Naive thymus-derived CD8-positive, alpha-beta T cell (primary cell): ENCODE data around the gene PANK4. TPM values are rescaled to one million over a fixed set of nuclear protein-coding genes. Genes with fewer than 3 reads are reported as not detected.
A peak's percentile ranks its signal among the peaks of the same experiment; 100 is the strongest.
"Not testable (repeated sequence)": the region's sequence is repeated elsewhere in the genome, so short reads cannot be mapped to it uniquely, and the experiment has no call there.

Experiments
- ATAC-seq, 2 donors: fragments of 150-1000 bp; cut with Tn5 transposase in 1 of 2; sonication (Bioruptor Pico), chemical (Tn5 transposase) in 1 of 2; 1 replicate in 1 of 2; 2 replicates in 1 of 2; pipeline ENCODE4 v1.10.0; 2021; ENCODE audit warnings: mild to moderate bottlenecking in 2 of 2, moderate library complexity in 2 of 2
- POLR2A ChIA-PET: fragments of 350-600 bp; sonication (Branson Sonifier 250); formaldehyde crosslinking; loops from one replicate; lab custom pipeline; 2021; ENCODE audit warnings: antibody characterized with exemption; lab: Charles Lee
- DNase-seq, 10 donors: peaks; one replicate each; pipeline versions ENCODE4 v3.0.0 to v3.0.0-alpha.2; 2020 to 2022
- H3K27ac Mint-ChIP-seq, 10 donors: one replicate each; pipeline ENCODE4 v1.8.0; 2020 to 2022; ENCODE audit warnings: mild to moderate bottlenecking in 10 of 10, mixed read lengths in 10 of 10, moderate library complexity in 4 of 10, inconsistent platforms in 1 of 10
- H3K27me3 Mint-ChIP-seq, 5 donors: one replicate each; pipeline ENCODE4 v1.8.0; 2021 to 2022; ENCODE audit warnings: mixed read lengths in 5 of 5
- H3K36me3 Mint-ChIP-seq, 3 donors: one replicate each; pipeline ENCODE4 v1.8.0; 2020 to 2022; ENCODE audit warnings: mixed read lengths in 3 of 3, mild to moderate bottlenecking in 2 of 3, inconsistent platforms in 1 of 3
- H3K4me1 Mint-ChIP-seq, 4 donors: one replicate each; pipeline ENCODE4 v1.8.0; 2021 to 2022; ENCODE audit warnings: mixed read lengths in 4 of 4
- H3K4me3 Mint-ChIP-seq, 10 donors: one replicate each; pipeline ENCODE4 v1.8.0; 2020 to 2022; ENCODE audit warnings: mild to moderate bottlenecking in 10 of 10, mixed read lengths in 10 of 10, moderate library complexity in 6 of 10, inconsistent platforms in 1 of 10
- H3K9me3 Mint-ChIP-seq, 9 donors: one replicate each; pipeline ENCODE4 v1.8.0; 2020 to 2022; ENCODE audit warnings: mixed read lengths in 9 of 9, mild to moderate bottlenecking in 3 of 9, inconsistent platforms in 1 of 9, moderate library complexity in 1 of 9
- polyA plus RNA-seq, 3 donors: library from polyadenylated mRNA; unstranded; fragments of 300-500 nt; fragmentation: Illumina TruSeq; gene quantifications; one replicate each; pipeline ENCODE4 v1.2.3, GENCODE V29; 2021
- total RNA-seq, 8 experiments: library from RNA in 2 of 8; stranded (reverse) in 2 of 8; gene quantifications; one replicate each; pipeline ENCODE4 v1.2.3 and lab custom pipeline; 2021 to 2026

PANK4 gene
- total RNA-seq (100 to 1,000 TPM; 149 to 155 TPM), polyA plus RNA-seq (10 to 100 TPM in 2 of 3 donors, 1 to 10 TPM in 1; 9.0 to 31.7 (median 13.4) TPM), total RNA-seq (lab: John Stamatoyannopoulos, UW) (44.3 to 101 (median 55.7) reads per million in 6 experiments)

DNA sequence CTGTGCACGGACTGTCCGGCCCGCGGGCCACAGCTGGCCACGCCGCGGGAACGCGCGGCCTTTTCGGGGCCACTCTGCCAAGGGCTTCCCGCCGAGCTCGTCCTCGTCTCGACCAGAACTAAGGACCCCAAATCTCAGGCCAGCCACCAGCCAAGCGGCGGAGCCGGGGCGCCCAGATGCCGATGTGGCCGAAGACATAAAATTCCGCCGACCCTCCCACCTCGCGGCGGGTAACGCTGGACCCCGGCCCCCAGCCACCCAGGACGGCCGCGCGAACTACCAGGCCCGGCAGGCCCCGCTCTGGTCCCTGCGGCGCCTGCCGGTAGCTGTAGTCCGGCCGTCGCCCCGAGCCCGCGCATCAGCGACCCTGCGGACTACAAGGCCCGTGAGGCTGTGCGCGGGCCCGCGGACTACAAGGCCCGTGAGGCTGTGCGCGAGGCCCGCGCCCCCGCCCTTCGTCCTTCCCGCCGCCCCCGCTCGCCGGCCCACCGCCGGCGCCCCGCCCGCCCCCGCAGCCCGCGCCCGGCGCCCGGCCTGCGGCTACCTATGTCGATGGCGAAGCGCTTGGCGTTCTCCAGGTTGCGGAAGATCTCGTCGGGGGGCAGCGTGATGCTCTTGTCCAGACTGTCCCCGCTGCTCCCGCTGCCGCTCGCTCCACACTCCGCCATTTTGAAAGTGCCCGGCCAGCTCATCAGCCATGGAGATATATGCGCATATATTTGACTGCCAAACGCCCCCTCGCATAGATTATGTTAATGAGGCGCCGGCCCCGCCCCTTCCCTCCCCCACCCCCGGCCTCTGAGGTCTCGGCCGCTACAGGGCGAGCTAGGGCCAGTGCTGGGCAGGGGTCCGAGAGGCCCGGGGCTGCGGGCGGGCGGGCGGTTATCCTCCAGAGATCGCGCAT, at the start of gene PANK4:
TSS of gene PANK4 (minus strand) at position 677 of the 904 bp plus-strand sequence. CDS start at position 668, 9 bp downstream.
- DNase-seq (peak; percentile 79 to 91 (median 88)), ATAC-seq (peak; percentile 77 to 85)
- peaks cover 0 to 15% (median under 1%) of the 10 kb centered on the region in 3 donors for H3K36me3 Mint-ChIP-seq
- POLR2A ChIA-PET = interaction anchor here (0.8 to 15.0 kb wide), 19 partner anchors 8 to 331 kb away, joined by 3 to 528 read pairs (median 6); partner anchors contain the start of genes FAAP20, MORN1, PEX10 and PRXL2B
- peak within 1 kb of the TSS; percentile 88 to 99 (median 92) for H3K4me3 Mint-ChIP-seq
- no peaks in the 10 kb centered on the region for H3K9me3 Mint-ChIP-seq
- peaks cover 32 to 58% (median 49%) of the 10 kb centered on the region in 4 donors for H3K4me1 Mint-ChIP-seq
- H3K27ac Mint-ChIP-seq = peak within 1 kb of the TSS; percentile 79 to 99 (median 96)
- H3K27me3 Mint-ChIP-seq = peaks cover 0 to 6% (median 3%) of the 10 kb centered on the region in 5 donors

DNA sequence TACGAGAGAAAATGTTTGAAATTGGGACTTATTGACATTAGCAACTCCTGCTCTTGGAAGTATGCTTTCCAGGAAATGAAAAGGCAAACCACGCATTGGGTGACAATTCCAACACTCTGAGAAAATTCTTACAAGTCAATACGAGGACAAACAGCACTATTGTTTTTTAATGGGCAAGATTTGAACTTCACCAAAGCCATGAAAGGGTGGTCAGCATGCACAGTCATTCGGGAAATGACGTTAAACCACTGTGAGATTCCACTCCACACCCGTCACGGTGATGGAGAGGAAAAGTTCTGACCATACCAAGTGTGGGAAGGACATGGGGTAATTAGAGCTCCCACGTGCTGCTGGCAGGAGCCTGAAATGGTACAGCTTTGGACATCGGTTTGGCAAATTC, 48.0 kb upstream of the PANK4 start:
- POLR2A ChIA-PET = interaction anchor here (0.6 to 5.7 kb wide), 5 partner anchors 11 to 46 kb away, joined by 3 to 38 read pairs (median 7); partner anchors contain the start of genes PRXL2B and TNFRSF14
- peaks cover 9 to 47% (median 38%) of the 10 kb centered on the region in 4 donors for H3K4me1 Mint-ChIP-seq
- H3K36me3 Mint-ChIP-seq = peaks cover 0 to 16% (median 0%) of the 10 kb centered on the region in 3 donors
- no peaks in the 10 kb centered on the region for H3K27me3 Mint-ChIP-seq
- DNase-seq = no peak
- H3K4me3 Mint-ChIP-seq = no peak overlapping the region
- H3K27ac Mint-ChIP-seq = peak overlapping the region in 2 of 10 donors; percentile 9 to 18
- peaks cover 0 to 14% (median 5%) of the 10 kb centered on the region in 9 donors for H3K9me3 Mint-ChIP-seq
- ATAC-seq = no peak

DNA sequence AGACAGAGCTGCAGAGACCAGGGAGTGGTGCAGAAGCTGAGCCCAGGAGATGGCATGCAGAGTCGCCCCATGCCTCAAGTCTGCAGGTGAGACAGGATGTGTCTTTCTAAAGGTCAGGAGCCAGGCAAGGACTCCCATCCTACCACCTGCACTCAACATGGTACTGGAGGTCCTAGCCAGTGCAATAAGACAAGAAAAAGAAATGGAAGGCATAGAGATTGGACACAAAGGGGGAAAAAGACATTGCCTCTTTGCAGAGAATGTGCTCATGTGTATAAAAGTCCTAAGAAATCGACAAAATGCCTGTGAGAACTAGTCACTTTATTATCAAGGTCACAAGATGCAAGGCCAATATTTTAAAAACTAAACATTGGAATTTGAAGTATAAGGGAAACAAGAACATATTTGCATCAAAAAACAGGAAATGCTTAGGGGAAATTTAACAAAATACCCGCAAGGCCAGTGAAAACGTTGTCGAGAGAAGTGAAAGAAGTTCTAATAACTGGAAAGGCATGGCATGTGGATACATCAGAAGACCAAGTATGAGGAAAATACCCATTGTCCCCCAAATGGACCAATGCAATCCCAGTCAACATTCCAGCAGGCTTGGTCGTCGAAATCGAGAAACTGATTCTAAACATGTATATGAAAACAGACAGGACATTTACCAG, 47.0 kb upstream of the PANK4 start:
- Mint-ChIP-seq H3K4me3 (peak overlapping the region in 1 of 10 donors; percentile 24), H3K9me3 (peaks cover 0 to 14% (median 5%) of the 10 kb centered on the region in 9 donors), H3K36me3 (peaks cover 0 to 16% (median 0%) of the 10 kb centered on the region in 3 donors), H3K4me1 (peaks cover 2 to 39% (median 30%) of the 10 kb centered on the region in 4 donors), H3K27me3 (no peaks in the 10 kb centered on the region), H3K27ac (peak overlapping the region in 4 of 10 donors; percentile 11 to 74 (median 22))
- ATAC-seq (no peak), DNase-seq (no peak)
- POLR2A ChIA-PET = interaction anchor here (1.2 to 5.7 kb wide), 5 partner anchors 11 to 47 kb away, joined by 3 to 38 read pairs (median 7); partner anchors contain the start of genes PRXL2B and TNFRSF14

DNA sequence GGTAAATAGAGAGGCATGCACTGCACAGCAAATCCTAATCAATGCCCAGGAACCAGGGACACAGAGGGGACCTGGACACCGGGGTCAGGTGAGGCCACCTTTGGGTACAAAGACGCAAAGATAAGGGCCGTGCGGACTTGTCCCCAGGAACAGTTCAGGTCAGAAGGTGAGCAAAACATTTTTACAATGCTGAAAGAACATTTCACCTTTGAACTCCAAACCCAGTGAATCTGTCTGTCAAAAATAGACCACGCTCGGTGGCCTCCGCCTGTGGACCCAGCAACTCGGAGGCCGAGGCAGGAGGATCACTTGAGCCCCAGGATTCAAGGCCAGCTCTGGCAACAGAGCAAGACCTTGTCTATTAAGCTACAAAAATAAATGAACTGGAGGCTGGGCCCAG, 45.0 kb upstream of the PANK4 start:
- peak overlapping the region in 1 of 10 donors; percentile 47 for H3K27ac Mint-ChIP-seq
- POLR2A ChIA-PET = interaction anchor here (0.9 to 5.7 kb wide), 4 partner anchors 10 to 14 kb away, joined by 3 to 38 read pairs (median 4); partner anchors contain the start of gene PRXL2B

DNA sequence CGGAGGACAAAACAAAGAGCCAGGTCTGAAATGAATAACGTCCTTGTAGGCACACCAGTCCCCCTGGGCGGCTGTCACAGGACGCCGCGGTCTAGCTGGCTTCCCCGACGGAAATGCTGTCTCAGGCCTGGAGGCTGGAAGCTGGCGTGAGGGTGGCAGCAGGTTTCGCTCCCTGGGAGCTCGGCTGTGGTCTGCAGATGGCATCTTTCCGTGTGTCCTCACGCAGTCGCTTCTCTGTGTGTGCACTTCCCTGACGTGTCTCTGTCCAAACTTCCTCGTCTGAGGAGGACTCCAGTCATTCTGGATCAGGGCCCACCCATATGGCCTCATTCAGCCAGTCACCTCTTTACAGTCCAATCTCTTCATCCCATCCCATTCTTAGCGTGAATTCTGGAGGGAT, 43.9 kb upstream of the PANK4 start:
- peaks cover 0 to 16% (median 0%) of the 10 kb centered on the region in 3 donors for H3K36me3 Mint-ChIP-seq

More for the DNA sequence above, 45.0 kb upstream of the PANK4 start:
- H3K9me3 Mint-ChIP-seq = peaks cover 0 to 14% (median 5%) of the 10 kb centered on the region in 9 donors
- ATAC-seq = no peak
- H3K4me3 Mint-ChIP-seq = no peak overlapping the region
- no peaks in the 10 kb centered on the region for H3K27me3 Mint-ChIP-seq
- DNase-seq = no peak
- peaks cover 0 to 16% (median 0%) of the 10 kb centered on the region in 3 donors for H3K36me3 Mint-ChIP-seq
- H3K4me1 Mint-ChIP-seq = peaks cover 2 to 26% (median 18%) of the 10 kb centered on the region in 4 donors

DNA sequence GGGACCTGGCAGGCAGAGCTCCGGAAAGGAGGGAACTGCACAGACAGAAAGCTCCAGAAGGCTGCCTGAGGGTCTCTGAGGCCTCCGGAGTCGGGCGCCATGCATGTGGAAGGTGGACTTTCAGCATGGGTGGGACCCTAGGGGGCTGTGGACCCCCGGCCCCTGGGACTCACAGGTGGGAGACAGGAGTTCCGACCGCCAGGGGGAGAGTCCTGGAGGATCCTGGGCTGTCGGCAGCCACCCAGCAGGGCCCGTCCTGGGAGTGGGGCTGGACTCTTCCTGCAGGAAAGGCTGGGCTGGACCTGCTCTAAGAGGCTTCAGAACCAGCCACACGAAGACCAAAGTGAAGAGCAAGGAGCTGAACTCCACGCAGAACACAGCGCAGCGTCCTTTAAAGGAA, 43.3 kb upstream of the PANK4 start:
- not testable (repeated sequence) for DNase-seq, ATAC-seq, H3K27me3 Mint-ChIP-seq, H3K4me3 Mint-ChIP-seq
- Mint-ChIP-seq H3K9me3 (peaks cover 0 to 14% (median 5%) of the 10 kb centered on the region in 9 donors), H3K4me1 (peaks cover 7 to 22% (median 11%) of the 10 kb centered on the region in 4 donors), H3K27ac (peak overlapping the region in 1 of 10 donors; percentile 7), H3K36me3 (peaks cover 0 to 16% (median 0%) of the 10 kb centered on the region in 3 donors)
- POLR2A ChIA-PET = interaction anchor here (5.7 kb wide), 1 partner anchor 16 kb away, joined by 38 read pairs; the partner anchor contains the start of gene PRXL2B

More for the DNA sequence above, 43.9 kb upstream of the PANK4 start:
- peak overlapping the region in 5 of 10 donors; percentile 9 to 47 (median 34) for H3K27ac Mint-ChIP-seq
- ATAC-seq (no peak), DNase-seq (no peak)
- H3K27me3 Mint-ChIP-seq = no peaks in the 10 kb centered on the region
- H3K9me3 Mint-ChIP-seq = peaks cover 0 to 14% (median 5%) of the 10 kb centered on the region in 9 donors
- H3K4me3 Mint-ChIP-seq = no peak overlapping the region
- peaks cover 2 to 24% (median 10%) of the 10 kb centered on the region in 4 donors for H3K4me1 Mint-ChIP-seq
- POLR2A ChIA-PET = interaction anchor here (5.7 kb wide), 1 partner anchor 15 kb away, joined by 38 read pairs; the partner anchor contains the start of gene PRXL2B

DNA sequence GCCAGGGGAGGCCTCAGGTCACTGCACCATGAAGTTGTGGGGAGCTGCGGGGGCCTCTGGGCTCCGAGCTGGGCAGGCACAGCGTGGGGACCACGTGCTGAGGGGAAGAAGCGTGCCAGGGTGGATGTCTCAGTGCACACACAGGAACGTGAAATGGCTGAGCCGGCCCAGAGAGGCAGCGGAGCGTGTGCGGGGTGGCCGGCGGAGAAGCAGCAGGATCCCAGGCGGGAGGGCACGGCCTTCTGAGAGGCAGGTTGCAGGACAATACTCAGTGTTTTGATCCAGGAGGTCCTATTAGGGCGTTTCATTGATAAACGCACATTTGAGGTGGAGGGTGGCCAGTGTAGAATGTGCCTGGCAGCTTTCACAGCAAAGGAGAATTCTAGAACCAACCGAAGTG, 42.7 kb upstream of the PANK4 start:
- Mint-ChIP-seq H3K9me3 (peaks cover 0 to 14% (median 5%) of the 10 kb centered on the region in 9 donors), H3K4me3 (no peak overlapping the region), H3K4me1 (peaks cover 8 to 21% (median 12%) of the 10 kb centered on the region in 4 donors), H3K36me3 (peaks cover 0 to 16% (median under 1%) of the 10 kb centered on the region in 3 donors), H3K27ac (peak overlapping the region in 1 of 10 donors; percentile 68), H3K27me3 (no peaks in the 10 kb centered on the region)
- ATAC-seq (no peak), DNase-seq (no peak)
- POLR2A ChIA-PET = interaction anchor here (5.7 kb wide), 1 partner anchor 16 kb away, joined by 38 read pairs; the partner anchor contains the start of gene PRXL2B

DNA sequence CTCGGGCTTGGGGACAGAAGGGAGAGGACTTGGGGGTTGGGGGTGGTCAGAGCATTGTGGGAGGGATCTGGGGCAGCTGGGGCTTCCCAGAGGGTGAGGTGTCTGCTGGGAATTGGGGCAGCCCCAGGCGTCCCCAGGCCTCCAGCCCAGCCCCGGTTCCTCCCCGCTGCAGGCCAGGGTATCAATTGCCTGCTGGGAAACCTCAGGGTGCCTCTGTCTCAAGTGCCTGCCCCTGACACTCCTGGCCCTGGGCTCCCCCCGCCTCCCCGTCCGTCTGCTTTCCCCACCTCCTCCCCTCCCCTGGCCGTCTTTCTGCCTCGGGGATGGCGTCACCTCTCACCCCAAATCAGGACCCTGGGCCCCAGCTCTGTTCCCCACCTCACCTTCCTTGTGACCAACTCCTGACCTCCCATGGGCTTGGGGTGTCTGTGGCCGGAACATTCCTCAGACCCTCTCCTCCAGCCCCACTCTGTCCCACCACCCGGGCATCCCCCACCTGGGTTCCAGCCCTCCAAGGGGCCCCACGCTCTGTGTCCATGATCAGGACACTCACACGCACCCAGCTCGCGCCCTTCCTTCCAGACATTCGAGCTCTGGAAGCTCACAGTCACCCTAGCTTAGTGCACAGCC, 41.9 kb upstream of the PANK4 start:
- peaks cover 3 to 19% (median 11%) of the 10 kb centered on the region in 4 donors for H3K4me1 Mint-ChIP-seq
- ATAC-seq, POLR2A ChIA-PET, H3K4me3 Mint-ChIP-seq, H3K9me3 Mint-ChIP-seq, H3K27me3 Mint-ChIP-seq, DNase-seq, H3K27ac Mint-ChIP-seq, H3K36me3 Mint-ChIP-seq: not testable (repeated sequence)

DNA sequence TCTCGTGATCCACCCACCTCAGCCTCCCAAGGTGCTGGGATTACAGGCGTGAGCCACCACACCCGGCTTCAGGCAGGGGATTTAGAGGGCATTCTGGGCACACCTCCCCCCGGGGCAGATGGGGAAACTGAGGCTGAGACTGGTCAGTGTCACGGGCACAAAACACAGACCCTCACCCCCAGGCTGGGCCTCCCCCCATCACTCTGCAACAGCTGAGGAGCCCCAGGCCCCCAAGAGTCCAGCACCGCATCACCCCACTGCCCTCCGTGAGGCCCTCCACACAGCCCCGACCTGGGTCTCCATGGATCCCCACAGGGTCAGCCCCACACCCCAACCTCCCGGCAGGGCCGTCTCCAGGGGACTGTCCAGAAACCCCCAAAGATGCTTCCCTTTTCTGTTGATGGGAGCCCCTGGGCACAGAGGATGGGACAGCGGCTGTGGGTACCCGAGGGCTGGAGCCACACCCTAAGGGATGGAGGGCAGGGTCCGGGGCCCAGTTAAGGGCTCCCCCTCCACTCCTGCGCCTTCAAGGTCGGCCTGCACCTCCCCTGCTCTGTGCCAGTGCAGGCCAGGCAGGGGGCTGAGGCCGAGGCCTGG, 40.8 kb upstream of the PANK4 start:
- Mint-ChIP-seq H3K4me3 (no peak overlapping the region), H3K27ac (peak overlapping the region in 2 of 10 donors; percentile 7 to 51), H3K9me3 (no peaks in the 10 kb centered on the region), H3K4me1 (peaks cover 3 to 18% (median 11%) of the 10 kb centered on the region in 4 donors), H3K27me3 (no peaks in the 10 kb centered on the region), H3K36me3 (peaks cover 0 to 7% (median 0%) of the 10 kb centered on the region in 3 donors)
- DNase-seq = no peak
- POLR2A ChIA-PET = no interaction called here
- no peak for ATAC-seq

DNA sequence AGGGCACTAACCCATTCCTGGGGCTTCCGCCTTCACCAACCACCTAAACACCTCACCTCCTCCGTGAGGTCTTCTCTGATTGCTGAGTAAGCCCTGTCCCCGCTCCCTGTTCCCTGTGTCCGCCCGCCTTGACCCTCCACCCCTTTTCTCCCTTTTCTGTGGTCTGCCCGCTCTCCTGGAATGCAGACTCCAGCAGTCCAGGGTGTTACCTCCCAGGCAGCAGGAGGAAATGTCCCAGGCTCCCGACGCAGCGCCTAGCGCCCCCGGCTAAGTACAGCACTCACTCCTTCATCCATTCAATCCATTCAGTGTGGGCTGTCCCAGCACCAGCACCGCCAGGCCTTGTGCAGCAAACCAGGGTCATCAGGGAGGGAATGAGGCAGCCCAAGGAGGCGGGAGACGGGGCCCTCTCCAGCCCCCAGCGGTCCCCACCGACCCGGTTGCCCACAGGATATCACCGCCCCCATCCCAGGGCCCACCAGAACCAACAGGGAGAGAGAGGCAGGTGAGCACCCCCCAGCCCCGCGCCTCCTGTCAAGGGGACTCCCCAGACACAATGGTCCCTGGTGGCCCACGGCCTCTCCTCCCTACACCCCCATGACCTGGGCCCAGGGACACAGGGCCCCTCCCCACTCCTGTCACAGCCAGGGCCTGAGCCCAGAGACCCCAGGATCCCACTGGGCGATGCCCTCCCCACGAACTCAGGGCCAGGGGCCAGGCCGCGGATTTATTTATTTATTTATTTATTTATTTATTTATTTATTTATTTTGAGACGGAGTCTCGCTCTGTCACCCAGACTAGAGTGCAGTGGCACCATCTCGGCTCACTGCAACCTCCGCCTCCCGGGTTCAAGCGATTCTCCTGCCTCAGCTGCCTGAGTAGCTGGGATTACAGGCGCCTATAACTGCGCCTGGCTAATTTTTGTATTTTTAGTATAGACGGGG, 40.0 kb upstream of the PANK4 start:
- H3K4me3 Mint-ChIP-seq = no peak overlapping the region
- H3K27me3 Mint-ChIP-seq = no peaks in the 10 kb centered on the region
- POLR2A ChIA-PET = no interaction called here
- DNase-seq = no peak
- H3K4me1 Mint-ChIP-seq = peaks cover 6 to 20% (median 12%) of the 10 kb centered on the region in 4 donors
- H3K9me3 Mint-ChIP-seq = no peaks in the 10 kb centered on the region
- ATAC-seq = no peak
- peak overlapping the region in 4 of 10 donors; percentile 34 to 66 (median 52) for H3K27ac Mint-ChIP-seq
- H3K36me3 Mint-ChIP-seq = peaks cover 0 to 10% (median 0%) of the 10 kb centered on the region in 3 donors
